ENCODE data around the gene FLT3LG.

Gene FLT3LG

GRCh38 chr19:49512970-49513745 lies 39.1 kb downstream of the FLT3LG start:
- no peak for DNase-seq (ENCODE audit: extremely low read depth, low read depth)
- TF ChIP-seq, protein P1, sequence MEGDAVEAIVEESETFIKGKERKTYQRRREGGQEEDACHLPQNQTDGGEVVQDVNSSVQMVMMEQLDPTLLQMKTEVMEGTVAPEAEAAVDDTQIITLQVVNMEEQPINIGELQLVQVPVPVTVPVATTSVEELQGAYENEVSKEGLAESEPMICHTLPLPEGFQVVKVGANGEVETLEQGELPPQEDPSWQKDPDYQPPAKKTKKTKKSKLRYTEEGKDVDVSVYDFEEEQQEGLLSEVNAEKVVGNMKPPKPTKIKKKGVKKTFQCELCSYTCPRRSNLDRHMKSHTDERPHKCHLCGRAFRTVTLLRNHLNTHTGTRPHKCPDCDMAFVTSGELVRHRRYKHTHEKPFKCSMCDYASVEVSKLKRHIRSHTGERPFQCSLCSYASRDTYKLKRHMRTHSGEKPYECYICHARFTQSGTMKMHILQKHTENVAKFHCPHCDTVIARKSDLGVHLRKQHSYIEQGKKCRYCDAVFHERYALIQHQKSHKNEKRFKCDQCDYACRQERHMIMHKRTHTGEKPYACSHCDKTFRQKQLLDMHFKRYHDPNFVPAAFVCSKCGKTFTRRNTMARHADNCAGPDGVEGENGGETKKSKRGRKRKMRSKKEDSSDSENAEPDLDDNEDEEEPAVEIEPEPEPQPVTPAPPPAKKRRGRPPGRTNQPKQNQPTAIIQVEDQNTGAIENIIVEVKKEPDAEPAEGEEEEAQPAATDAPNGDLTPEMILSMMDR (IDR thresholded peaks at IDR 0.05; ENCODE audit: low read depth, low read length): no peak

GRCh38 chr19:49513746-49514118 lies 39.7 kb downstream of the FLT3LG start:
- no peak for DNase-seq (ENCODE audit: extremely low read depth, low read depth)
- TF ChIP-seq, protein P1 (IDR thresholded peaks at IDR 0.05; ENCODE audit: low read depth, low read length): no peak

DNA sequence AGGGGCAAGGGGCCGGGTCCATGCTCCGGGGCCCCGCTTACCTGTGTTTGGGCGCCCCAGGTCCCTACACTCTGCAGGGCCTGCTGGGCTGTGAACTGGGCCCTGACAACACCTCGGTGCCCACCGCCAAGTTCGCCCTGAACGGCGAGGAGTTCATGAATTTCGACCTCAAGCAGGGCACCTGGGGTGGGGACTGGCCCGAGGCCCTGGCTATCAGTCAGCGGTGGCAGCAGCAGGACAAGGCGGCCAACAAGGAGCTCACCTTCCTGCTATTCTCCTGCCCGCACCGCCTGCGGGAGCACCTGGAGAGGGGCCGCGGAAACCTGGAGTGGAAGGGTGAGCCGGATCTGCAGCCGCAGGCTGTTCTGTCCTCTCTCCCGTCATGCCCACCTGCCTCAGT lies 40.1 kb downstream of the FLT3LG start:
- TF ChIP-seq, protein P1 (IDR thresholded peaks at IDR 0.05; ENCODE audit: low read depth, low read length): no peak
- DNase-seq (ENCODE audit: extremely low read depth, low read depth): no peak

DNA sequence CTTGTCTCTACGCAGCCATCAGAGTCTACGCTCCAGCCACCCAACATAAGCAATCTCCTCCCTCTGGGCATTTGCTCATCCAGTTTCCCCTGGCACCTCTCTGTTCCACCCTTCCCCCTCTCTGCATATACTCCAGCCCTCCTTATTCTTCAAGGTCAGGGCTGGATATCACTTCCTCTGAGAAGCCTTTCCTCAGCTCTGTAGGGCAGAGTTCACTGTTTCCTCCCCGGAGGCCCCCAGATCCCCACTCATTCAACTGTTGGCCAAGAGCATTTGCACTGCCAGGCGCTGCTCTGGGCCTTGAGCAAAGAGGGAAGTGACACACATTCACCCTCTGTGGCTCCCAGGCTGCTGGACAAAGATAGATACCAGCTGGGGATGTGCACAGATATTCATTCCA lies 41.8 kb downstream of the FLT3LG start:
- TF ChIP-seq, protein P1 (IDR thresholded peaks at IDR 0.05; ENCODE audit: low read depth, low read length): no peak
- no peak for DNase-seq (ENCODE audit: extremely low read depth, low read depth)

DNA sequence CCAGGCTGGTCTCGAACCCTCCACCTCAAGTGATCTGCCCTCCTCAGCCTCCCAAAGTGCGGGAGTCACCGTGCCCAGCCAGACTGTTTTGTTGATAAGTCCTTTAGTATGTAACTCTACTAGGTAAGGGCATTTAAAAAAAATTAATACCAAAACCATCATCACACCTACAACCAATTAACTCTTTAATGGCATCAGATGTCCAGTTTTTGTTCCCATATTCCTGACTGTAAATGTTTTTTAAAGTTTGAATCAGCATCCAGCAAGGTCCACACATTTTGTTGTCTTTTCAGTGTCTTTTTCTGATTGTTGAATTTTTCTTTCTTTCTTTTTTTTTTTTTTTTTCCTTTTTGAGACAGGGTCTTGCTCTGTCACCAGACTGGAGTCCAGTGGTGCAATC lies 44.0 kb downstream of the FLT3LG start:
- TF ChIP-seq, protein P1 (IDR thresholded peaks at IDR 0.05; ENCODE audit: low read depth, low read length): no peak
- no peak for DNase-seq (ENCODE audit: extremely low read depth, low read depth)

DNA sequence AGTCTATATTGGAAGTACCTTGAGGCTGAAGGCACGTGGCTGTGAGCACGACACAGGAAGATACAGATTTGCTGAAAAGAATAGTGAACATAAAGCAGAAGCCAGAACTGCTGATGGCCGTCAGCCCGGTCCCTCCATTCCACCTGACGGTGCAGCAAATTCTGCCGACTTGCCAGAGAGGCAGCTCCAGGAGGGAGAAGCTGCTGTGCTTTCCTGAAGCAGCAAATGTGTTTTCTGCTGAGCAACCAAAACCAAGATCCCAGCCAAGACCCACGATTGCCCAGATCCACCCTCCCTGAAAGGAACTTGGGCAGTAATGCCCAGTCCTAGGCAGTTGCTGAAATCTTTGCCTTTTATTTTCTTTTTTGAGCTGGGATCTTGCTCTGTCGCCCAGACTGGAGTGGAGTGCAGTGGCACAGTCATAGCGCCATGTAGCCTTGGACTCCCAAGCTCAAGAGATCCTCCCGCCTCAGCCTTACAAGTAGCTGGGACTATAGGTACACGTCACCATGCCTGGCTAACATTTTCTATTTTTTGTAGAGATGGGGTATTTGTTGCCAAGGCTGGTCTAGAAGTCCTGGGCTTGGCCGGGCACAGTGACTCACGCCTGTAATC lies 46.8 kb downstream of the FLT3LG start:
- DNase-seq (ENCODE audit: extremely low read depth, low read depth): no peak
- TF ChIP-seq, protein P1 (IDR thresholded peaks at IDR 0.05; ENCODE audit: low read depth, low read length): no peak

GRCh38 chr19:49524812-49525455 lies 50.9 kb downstream of the FLT3LG start:
- TF ChIP-seq, protein P1 (IDR thresholded peaks at IDR 0.05; ENCODE audit: low read depth, low read length): no peak
- DNase-seq (ENCODE audit: extremely low read depth, low read depth): no peak

All from AG09319 (cell line).